HepG2 (cell line): Measurements from ENCODE around the gene RTN4. TPM values are rescaled to one million over a fixed set of nuclear protein-coding genes. Genes with fewer than 3 reads are reported as not detected.

Experiments
- ATAC-seq: fragments of 200-7000 bp; cut with Tn5 transposase; 3 replicates; pipeline ENCODE4 v1.9.1; 2020; ENCODE audit warnings: mild to moderate bottlenecking, moderate library complexity
- BruUV-seq: library from RNA; stranded (reverse); fragments of 400-500 nt; replicated peaks from 2 replicates; lab custom pipeline; 2021; lab: Mats Ljungman, UMichigan
- CTCF ChIA-PET: fragments of 300-600 bp; formaldehyde crosslinking; extraction: SDS; loops from one replicate; lab custom pipeline; 2021; ENCODE audit warnings: low total read pairs, inconsistent platforms, low intra/inter-chr PET ratio; lab: Yijun Ruan, JAX
- POLR2A ChIA-PET: fragments of 350-600 bp; sonication (Branson Sonifier 250); formaldehyde crosslinking; loops from one replicate; lab custom pipeline; 2020; ENCODE audit warnings: antibody characterized with exemption, inconsistent platforms; lab: Yijun Ruan, JAX
- DNase-seq: peaks from one replicate; pipeline ENCODE4 v3.0.0-alpha.2; 2015; ENCODE audit warnings: low spot score
- FAIRE-seq: peaks from 3 replicates; lab custom pipeline; 2011; peaks lifted over from hg19 to GRCh38; lab: Jason Lieb, UNC
- H2AFZ ChIP-seq: one replicate; pipeline ENCODE4 v1.6.1; 2011; ENCODE audit warnings: low read length, inconsistent platforms
- H3K27ac ChIP-seq: fragments of 300-600 bp; 3 replicates; pipeline ENCODE4 v1.8.0; 2011; ENCODE audit warnings: mixed run types, mild to moderate bottlenecking, mixed read lengths, low read length, inconsistent platforms; ENCODE audit not compliant: insufficient read depth; ENCODE audit errors: extremely low read length
- H3K27me3 ChIP-seq, 2 experiments: fragments of 200-600 bp in 1 of 2; 2 replicates in 1 of 2; 3 replicates in 1 of 2; pipeline versions ENCODE4 v1.6.0 to v1.8.0; 2011; ENCODE audit warnings: low read length in 2 of 2, mild to moderate bottlenecking in 2 of 2, moderate library complexity in 2 of 2, inconsistent platforms in 1 of 2; ENCODE audit not compliant: insufficient read depth in 2 of 2, control insufficient read depth in 1 of 2
- H3K36me3 ChIP-seq, 2 experiments: fragments of 200-600 bp in 1 of 2; replicated peaks in 1 of 2; 2 replicates in 1 of 2; 3 replicates in 1 of 2; pipeline versions ENCODE4 v1.5.1 to v1.8.0; 2011; ENCODE audit warnings: low read length in 2 of 2, inconsistent platforms in 1 of 2; ENCODE audit not compliant: insufficient read depth in 2 of 2, control insufficient read depth in 1 of 2
- H3K4me1 ChIP-seq: 2 replicates; pipeline ENCODE4 v1.5.1; 2012; ENCODE audit warnings: low read length, inconsistent platforms; ENCODE audit not compliant: insufficient read depth
- H3K4me2 ChIP-seq: 2 replicates; pipeline ENCODE4 v1.6.0; 2011; ENCODE audit warnings: low read depth, low read length, inconsistent platforms
- H3K4me3 ChIP-seq, 3 experiments: fragments of 200-600 bp in 1 of 3; sonication (generic), shearing (Covaris generic) in 1 of 3; replicated peaks in 1 of 3; 2 replicates each; pipeline ENCODE4 v1.5.1; 2011 to 2016; ENCODE audit warnings: low read length in 3 of 3, inconsistent platforms in 2 of 3, low read depth in 2 of 3, mild to moderate bottlenecking in 2 of 3, control low read depth in 1 of 3, mixed read lengths in 1 of 3; ENCODE audit not compliant: insufficient read depth in 1 of 3
- H3K79me2 ChIP-seq: one replicate; pipeline ENCODE4 v1.6.1; 2011; ENCODE audit warnings: low read length, inconsistent platforms; ENCODE audit not compliant: insufficient read depth
- H3K9ac ChIP-seq: 2 replicates; pipeline ENCODE4 v1.6.0; 2011; ENCODE audit warnings: mild to moderate bottlenecking, low read depth, low read length, inconsistent platforms; ENCODE audit not compliant: insufficient read depth
- H3K9me3 ChIP-seq: 2 replicates; pipeline ENCODE4 v1.5.1; 2012; ENCODE audit warnings: mild to moderate bottlenecking, low read length
- H4K20me1 ChIP-seq: 2 replicates; pipeline ENCODE4 v1.6.0; 2011; ENCODE audit warnings: inconsistent platforms, mild to moderate bottlenecking, low read length, moderate library complexity; ENCODE audit not compliant: insufficient read depth
- BHLHE40 ChIP-seq: IDR thresholded peaks from 2 replicates; pipeline ENCODE4 v1.6.1; 2011; ENCODE audit warnings: low read length, improper control_type of control experiment
- KDM5A ChIP-seq: fragments of 200-600 bp; sonication (generic); IDR thresholded peaks from 2 replicates; pipeline ENCODE4 v1.7.0; 2018; ENCODE audit warnings: antibody characterized with exemption, mild to moderate bottlenecking, low read length, borderline replicate concordance
- ZFP37 ChIP-seq: sonication (generic); formaldehyde crosslinking; IDR thresholded peaks from 2 replicates; pipeline ENCODE4 v1.4.0; 2020; ENCODE audit warnings: missing genetic modification reagents, borderline replicate concordance
- ZNF124 ChIP-seq: sonication (generic); formaldehyde crosslinking; IDR thresholded peaks from 2 replicates; pipeline ENCODE4 v1.4.0; 2020; ENCODE audit warnings: missing genetic modification reagents
- WGBS: methylation state at CpG from one replicate; pipeline ENCODE4 v1.1.6; 2017; ENCODE audit warnings: low lambda C conversion rate; 5-methylcytosine and 5-hydroxymethylcytosine counted together
- in situ Hi-C: cut with HindIII; loops from 2 replicates; pipeline ENCODE4 v1.10.0; 2017; ENCODE audit warnings: low pct_unique_long_range_greater_than_20kb; ENCODE audit not compliant: extremely low pct_ligation_motif_present
- intact Hi-C: fragments of 100-400 bp; cut with micrococcal nuclease; formaldehyde crosslinking; loops from one replicate; pipeline ENCODE4 v1.10.0; 2022; ENCODE audit not compliant: unreplicated experiment
- polyA plus RNA-seq, 8 experiments: library from polyadenylated mRNA; depleted of rRNA in 3 of 8; stranded (reverse) in 7 of 8; unstranded in 1 of 8; fragments of >200 nt; fragmentation: Illumina TruSeq in 4 of 8; extraction: Trizol in 4 of 8; gene quantifications; 2 replicates each; pipeline versions ENCODE4 v1.2.1 to v1.2.3, GENCODE V29; 2011 to 2016; ENCODE audit warnings: low read depth in 4 of 8, missing spikeins in 1 of 8, mixed read lengths in 1 of 8; ENCODE audit not compliant: insufficient read depth in 1 of 8
- total RNA-seq, 5 experiments: library from RNA; depleted of rRNA; stranded (reverse); fragments of >200 nt; fragmentation: Illumina TruSeq; extraction: Trizol; gene quantifications; 2 replicates each; pipeline ENCODE4 v1.2.3, GENCODE V29; 2016; ENCODE audit warnings: low read depth in 1 of 5
- TF ChIP-seq, protein P1 (sequence below): sonication (generic); formaldehyde crosslinking; IDR thresholded peaks from 2 replicates; pipeline ENCODE4 v1.4.0; 2020; ENCODE audit warnings: missing genetic modification reagents
- TF ChIP-seq, protein P2 (sequence below): sonication (generic); formaldehyde crosslinking; IDR thresholded peaks from 2 replicates; pipeline ENCODE4 v1.4.0; 2020; ENCODE audit warnings: mild to moderate bottlenecking, missing genetic modification reagents
- TF ChIP-seq, protein P3 (sequence below): sonication (generic); formaldehyde crosslinking; conservative IDR thresholded peaks from 2 replicates; pipeline ENCODE4 v1.5.0; 2020; ENCODE audit warnings: missing genetic modification reagents

RTN4 gene
- total and polyA plus RNA-seq, 2 of the 13 experiments (the other 11 are each of a cell fraction or from before 2014, with no cell fraction given), result 98.4 to 133 TPM

DNA sequence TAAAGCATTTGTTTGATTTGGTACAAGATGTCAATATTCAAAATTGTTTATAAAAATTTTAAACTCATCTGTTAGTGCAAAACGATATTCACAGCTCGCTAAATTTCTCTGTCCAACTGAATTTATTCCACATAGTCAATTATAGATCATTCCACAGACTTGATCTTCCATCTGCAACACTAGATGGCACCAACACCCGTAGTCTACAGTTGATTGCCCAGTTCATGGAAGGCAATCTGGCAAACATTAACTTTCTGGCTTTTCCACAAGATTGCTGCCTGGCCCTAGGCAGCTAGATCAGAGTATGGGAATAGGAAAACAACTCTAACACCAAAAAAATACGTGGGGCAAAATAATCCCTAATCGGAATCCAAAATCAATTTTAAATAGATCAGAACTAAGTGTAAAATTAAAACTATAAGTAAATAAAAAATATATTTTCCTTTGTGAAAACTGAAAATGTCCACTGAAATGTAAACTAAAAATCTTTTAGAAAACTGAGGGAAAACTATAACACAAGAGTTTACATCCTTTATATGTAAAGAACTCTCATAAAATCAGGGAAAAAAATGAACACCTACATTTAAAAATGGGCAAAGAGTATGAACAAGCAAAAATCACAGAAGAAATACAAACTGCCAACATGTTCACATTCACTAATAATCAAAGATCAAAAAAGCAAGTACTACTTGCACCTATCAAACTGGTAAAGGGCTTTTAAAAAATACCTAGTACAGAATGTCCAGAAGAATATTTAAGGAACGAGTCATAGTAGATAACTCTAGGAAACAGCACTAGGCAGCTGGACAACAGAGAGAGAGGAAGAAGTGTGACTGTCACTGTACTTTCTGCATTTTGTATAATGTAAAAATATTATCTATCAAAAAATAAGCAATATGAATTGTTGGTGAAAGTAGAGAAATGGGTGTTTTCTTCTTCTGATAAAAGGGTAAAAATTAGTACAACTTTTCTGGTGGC, 35.0 kb downstream of the RTN4 start (continued):
- TF ChIP-seq BHLHE40 (0 out of 2 replicates have a peak, but pooled peaks have one; percentile 20), ZFP37 (no peak), ZNF124 (CRISPR knock-in tag) (0 out of 2 replicates have a peak, but pooled peaks have one; percentile 38)
- TF ChIP-seq, protein P1, sequence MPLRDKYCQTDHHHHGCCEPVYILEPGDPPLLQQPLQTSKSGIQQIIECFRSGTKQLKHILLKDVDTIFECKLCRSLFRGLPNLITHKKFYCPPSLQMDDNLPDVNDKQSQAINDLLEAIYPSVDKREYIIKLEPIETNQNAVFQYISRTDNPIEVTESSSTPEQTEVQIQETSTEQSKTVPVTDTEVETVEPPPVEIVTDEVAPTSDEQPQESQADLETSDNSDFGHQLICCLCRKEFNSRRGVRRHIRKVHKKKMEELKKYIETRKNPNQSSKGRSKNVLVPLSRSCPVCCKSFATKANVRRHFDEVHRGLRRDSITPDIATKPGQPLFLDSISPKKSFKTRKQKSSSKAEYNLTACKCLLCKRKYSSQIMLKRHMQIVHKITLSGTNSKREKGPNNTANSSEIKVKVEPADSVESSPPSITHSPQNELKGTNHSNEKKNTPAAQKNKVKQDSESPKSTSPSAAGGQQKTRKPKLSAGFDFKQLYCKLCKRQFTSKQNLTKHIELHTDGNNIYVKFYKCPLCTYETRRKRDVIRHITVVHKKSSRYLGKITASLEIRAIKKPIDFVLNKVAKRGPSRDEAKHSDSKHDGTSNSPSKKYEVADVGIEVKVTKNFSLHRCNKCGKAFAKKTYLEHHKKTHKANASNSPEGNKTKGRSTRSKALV, result no peak
- TF ChIP-seq, protein P2, sequence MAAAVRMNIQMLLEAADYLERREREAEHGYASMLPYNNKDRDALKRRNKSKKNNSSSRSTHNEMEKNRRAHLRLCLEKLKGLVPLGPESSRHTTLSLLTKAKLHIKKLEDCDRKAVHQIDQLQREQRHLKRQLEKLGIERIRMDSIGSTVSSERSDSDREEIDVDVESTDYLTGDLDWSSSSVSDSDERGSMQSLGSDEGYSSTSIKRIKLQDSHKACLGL, result no peak

DNA sequence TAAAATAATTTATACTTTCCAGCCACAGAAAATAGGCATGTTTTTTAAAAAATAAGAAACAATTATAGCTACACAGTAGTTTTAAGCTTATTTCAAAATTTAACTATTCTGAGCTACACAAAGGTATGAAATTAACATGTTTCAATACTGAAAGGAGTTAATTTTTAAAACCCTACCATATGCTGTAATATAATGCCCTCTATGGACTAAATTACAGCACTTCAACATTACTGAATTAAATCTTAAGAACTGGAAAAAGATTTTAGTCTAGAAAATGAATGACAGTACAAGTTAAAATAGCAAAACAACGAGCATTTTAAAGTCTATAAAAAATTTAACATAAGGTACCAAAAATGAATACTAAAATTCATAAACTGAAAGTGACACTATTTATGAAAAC, 36.3 kb downstream of the RTN4 start:
- POLR2A ChIA-PET, result interaction anchor here (1.1 to 3.5 kb wide), 2 partner anchors 37 to 219 kb away, joined by 3 to 16 read pairs; partner anchors contain the start of genes RPS27A and RTN4
- H3K4me3 ChIP-seq, result no peak overlapping the region
- 90% methylated on average over 1 of the region's 1 CpG for WGBS
- H3K9me3 ChIP-seq, result no peaks in the 10 kb centered on the region
- BruUV-seq, result no TSS peak
- intact Hi-C loops, result loop anchor here (2.0 to 10.0 kb wide), 4 partner anchors 15 to 501 kb away; partner anchors contain the start of gene CFAP36
- TF ChIP-seq, protein P3, sequence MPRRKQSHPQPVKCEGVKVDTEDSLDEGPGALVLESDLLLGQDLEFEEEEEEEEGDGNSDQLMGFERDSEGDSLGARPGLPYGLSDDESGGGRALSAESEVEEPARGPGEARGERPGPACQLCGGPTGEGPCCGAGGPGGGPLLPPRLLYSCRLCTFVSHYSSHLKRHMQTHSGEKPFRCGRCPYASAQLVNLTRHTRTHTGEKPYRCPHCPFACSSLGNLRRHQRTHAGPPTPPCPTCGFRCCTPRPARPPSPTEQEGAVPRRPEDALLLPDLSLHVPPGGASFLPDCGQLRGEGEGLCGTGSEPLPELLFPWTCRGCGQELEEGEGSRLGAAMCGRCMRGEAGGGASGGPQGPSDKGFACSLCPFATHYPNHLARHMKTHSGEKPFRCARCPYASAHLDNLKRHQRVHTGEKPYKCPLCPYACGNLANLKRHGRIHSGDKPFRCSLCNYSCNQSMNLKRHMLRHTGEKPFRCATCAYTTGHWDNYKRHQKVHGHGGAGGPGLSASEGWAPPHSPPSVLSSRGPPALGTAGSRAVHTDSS, result no peak
- 0 out of 2 replicates have a peak, but pooled peaks have one; percentile 4 for TF ChIP-seq KDM5A
- TF ChIP-seq, all 625 proteins: peak for 1
- ATAC-seq (no peak), FAIRE-seq (no peak), DNase-seq (no peak)
- H3K27me3 ChIP-seq, result no peaks in the 10 kb centered on the region
- CTCF ChIA-PET, result interaction anchor here (2.5 kb wide), 1 partner anchor 35 kb away, joined by 11 read pairs; no protein-coding TSS in a partner anchor
- H3K4me2 ChIP-seq, result no peak overlapping the region
- H3K9ac ChIP-seq, result no peak overlapping the region
- H3K36me3 ChIP-seq, result peaks cover 0 to under 1% of the 10 kb centered on the region in 2 experiments; a peak in 2 of 5 replicates
- in situ Hi-C loops, result no loop called here
- H4K20me1 ChIP-seq, result peaks cover 5% of the 10 kb centered on the region; the same call in 1 of the 2 replicates
- H3K27ac ChIP-seq, result peak overlapping the region; percentile 0
- peaks cover 99% of the 10 kb centered on the region for H3K79me2 ChIP-seq
- peaks cover 76% of the 10 kb centered on the region for H3K4me1 ChIP-seq
- H2AFZ ChIP-seq, result no peak overlapping the region
